HepG2 (cell line): Measurements from ENCODE around the gene MYEOV. TPM values are rescaled to one million over a fixed set of nuclear protein-coding genes. Genes with fewer than 3 reads are reported as not detected.

ENCODE experiments used
- ATAC-seq: fragments of 200-7000 bp; cut with Tn5 transposase; 3 replicates; pipeline ENCODE4 v1.9.1; 2020; ENCODE audit warnings: mild to moderate bottlenecking, moderate library complexity
- BruUV-seq: library from RNA; stranded (reverse); fragments of 400-500 nt; replicated peaks from 2 replicates; lab custom pipeline; 2021; lab: Mats Ljungman, UMichigan
- CTCF ChIA-PET: fragments of 300-600 bp; formaldehyde crosslinking; extraction: SDS; loops from one replicate; lab custom pipeline; 2021; ENCODE audit warnings: low total read pairs, inconsistent platforms, low intra/inter-chr PET ratio; lab: Yijun Ruan, JAX
- POLR2A ChIA-PET: fragments of 350-600 bp; sonication (Branson Sonifier 250); formaldehyde crosslinking; loops from one replicate; lab custom pipeline; 2020; ENCODE audit warnings: antibody characterized with exemption, inconsistent platforms; lab: Yijun Ruan, JAX
- DNase-seq: peaks from one replicate; pipeline ENCODE4 v3.0.0-alpha.2; 2015; ENCODE audit warnings: low spot score
- FAIRE-seq: peaks from 3 replicates; lab custom pipeline; 2011; peaks lifted over from hg19 to GRCh38; lab: Jason Lieb, UNC
- H2AFZ ChIP-seq: one replicate; pipeline ENCODE4 v1.6.1; 2011; ENCODE audit warnings: low read length, inconsistent platforms
- H3K27ac ChIP-seq: fragments of 300-600 bp; 3 replicates; pipeline ENCODE4 v1.8.0; 2011; ENCODE audit warnings: mixed run types, mild to moderate bottlenecking, mixed read lengths, low read length, inconsistent platforms; ENCODE audit not compliant: insufficient read depth; ENCODE audit errors: extremely low read length
- H3K27me3 ChIP-seq, 2 experiments: fragments of 200-600 bp in 1 of 2; 2 replicates in 1 of 2; 3 replicates in 1 of 2; pipeline versions ENCODE4 v1.6.0 to v1.8.0; 2011; ENCODE audit warnings: low read length in 2 of 2, mild to moderate bottlenecking in 2 of 2, moderate library complexity in 2 of 2, inconsistent platforms in 1 of 2; ENCODE audit not compliant: insufficient read depth in 2 of 2, control insufficient read depth in 1 of 2
- H3K36me3 ChIP-seq, 2 experiments: fragments of 200-600 bp in 1 of 2; replicated peaks in 1 of 2; 2 replicates in 1 of 2; 3 replicates in 1 of 2; pipeline versions ENCODE4 v1.5.1 to v1.8.0; 2011; ENCODE audit warnings: low read length in 2 of 2, inconsistent platforms in 1 of 2; ENCODE audit not compliant: insufficient read depth in 2 of 2, control insufficient read depth in 1 of 2
- H3K4me1 ChIP-seq: 2 replicates; pipeline ENCODE4 v1.5.1; 2012; ENCODE audit warnings: low read length, inconsistent platforms; ENCODE audit not compliant: insufficient read depth
- H3K4me2 ChIP-seq: 2 replicates; pipeline ENCODE4 v1.6.0; 2011; ENCODE audit warnings: low read depth, low read length, inconsistent platforms
- H3K4me3 ChIP-seq, 3 experiments: fragments of 200-600 bp in 1 of 3; sonication (generic), shearing (Covaris generic) in 1 of 3; replicated peaks in 1 of 3; 2 replicates each; pipeline ENCODE4 v1.5.1; 2011 to 2016; ENCODE audit warnings: low read length in 3 of 3, inconsistent platforms in 2 of 3, low read depth in 2 of 3, mild to moderate bottlenecking in 2 of 3, control low read depth in 1 of 3, mixed read lengths in 1 of 3; ENCODE audit not compliant: insufficient read depth in 1 of 3
- H3K79me2 ChIP-seq: one replicate; pipeline ENCODE4 v1.6.1; 2011; ENCODE audit warnings: low read length, inconsistent platforms; ENCODE audit not compliant: insufficient read depth
- H3K9ac ChIP-seq: 2 replicates; pipeline ENCODE4 v1.6.0; 2011; ENCODE audit warnings: mild to moderate bottlenecking, low read depth, low read length, inconsistent platforms; ENCODE audit not compliant: insufficient read depth
- H3K9me3 ChIP-seq: 2 replicates; pipeline ENCODE4 v1.5.1; 2012; ENCODE audit warnings: mild to moderate bottlenecking, low read length
- H4K20me1 ChIP-seq: 2 replicates; pipeline ENCODE4 v1.6.0; 2011; ENCODE audit warnings: inconsistent platforms, mild to moderate bottlenecking, low read length, moderate library complexity; ENCODE audit not compliant: insufficient read depth
- AGO1 ChIP-seq: fragments of 200-400 bp; formaldehyde crosslinking; IDR thresholded peaks from 2 replicates; pipeline ENCODE4 v1.6.1; 2017; ENCODE audit warnings: mild to moderate bottlenecking, low read depth, low read length, moderate library complexity; ENCODE audit not compliant: poor library complexity, severe bottlenecking
- KAT2B ChIP-seq: fragments of 150-350 bp; IDR thresholded peaks from 2 replicates; pipeline ENCODE4 v1.6.1; 2014; ENCODE audit warnings: low read depth, low read length, borderline replicate concordance
- PITX1 ChIP-seq: sonication (generic); formaldehyde crosslinking; IDR thresholded peaks from 2 replicates; pipeline ENCODE4 v1.5.1; 2020; ENCODE audit warnings: mild to moderate bottlenecking, missing genetic modification reagents
- ZNF790 ChIP-seq: sonication (generic); formaldehyde crosslinking; IDR thresholded peaks from 2 replicates; pipeline ENCODE4 v1.8.0; 2022; ENCODE audit warnings: missing genetic modification reagents, mild to moderate bottlenecking, borderline replicate concordance
- WGBS: methylation state at CpG from one replicate; pipeline ENCODE4 v1.1.6; 2017; ENCODE audit warnings: low lambda C conversion rate; 5-methylcytosine and 5-hydroxymethylcytosine counted together
- in situ Hi-C: cut with HindIII; loops from 2 replicates; pipeline ENCODE4 v1.10.0; 2017; ENCODE audit warnings: low pct_unique_long_range_greater_than_20kb; ENCODE audit not compliant: extremely low pct_ligation_motif_present
- intact Hi-C: fragments of 100-400 bp; cut with micrococcal nuclease; formaldehyde crosslinking; loops from one replicate; pipeline ENCODE4 v1.10.0; 2022; ENCODE audit not compliant: unreplicated experiment
- polyA plus RNA-seq, 8 experiments: library from polyadenylated mRNA; depleted of rRNA in 3 of 8; stranded (reverse) in 7 of 8; unstranded in 1 of 8; fragments of >200 nt; fragmentation: Illumina TruSeq in 4 of 8; extraction: Trizol in 4 of 8; gene quantifications; 2 replicates each; pipeline versions ENCODE4 v1.2.1 to v1.2.3, GENCODE V29; 2011 to 2016; ENCODE audit warnings: low read depth in 4 of 8, missing spikeins in 1 of 8, mixed read lengths in 1 of 8; ENCODE audit not compliant: insufficient read depth in 1 of 8
- total RNA-seq, 5 experiments: library from RNA; depleted of rRNA; stranded (reverse); fragments of >200 nt; fragmentation: Illumina TruSeq; extraction: Trizol; gene quantifications; 2 replicates each; pipeline ENCODE4 v1.2.3, GENCODE V29; 2016; ENCODE audit warnings: low read depth in 1 of 5
- TF ChIP-seq, protein P1 (sequence below): sonication (generic); formaldehyde crosslinking; IDR thresholded peaks from 2 replicates; pipeline ENCODE4 v1.4.0; 2020; ENCODE audit warnings: mild to moderate bottlenecking, missing genetic modification reagents
- TF ChIP-seq, protein P2 (sequence below): sonication (generic); formaldehyde crosslinking; IDR thresholded peaks from 2 replicates; pipeline ENCODE4 v1.4.0; 2020; ENCODE audit warnings: mild to moderate bottlenecking, missing genetic modification reagents, borderline replicate concordance

MYEOV gene
- total and polyA plus RNA-seq, 2 of the 13 experiments (the other 11 are each of a cell fraction or from before 2014, with no cell fraction given): 0.33 to 1.8 TPM

DNA sequence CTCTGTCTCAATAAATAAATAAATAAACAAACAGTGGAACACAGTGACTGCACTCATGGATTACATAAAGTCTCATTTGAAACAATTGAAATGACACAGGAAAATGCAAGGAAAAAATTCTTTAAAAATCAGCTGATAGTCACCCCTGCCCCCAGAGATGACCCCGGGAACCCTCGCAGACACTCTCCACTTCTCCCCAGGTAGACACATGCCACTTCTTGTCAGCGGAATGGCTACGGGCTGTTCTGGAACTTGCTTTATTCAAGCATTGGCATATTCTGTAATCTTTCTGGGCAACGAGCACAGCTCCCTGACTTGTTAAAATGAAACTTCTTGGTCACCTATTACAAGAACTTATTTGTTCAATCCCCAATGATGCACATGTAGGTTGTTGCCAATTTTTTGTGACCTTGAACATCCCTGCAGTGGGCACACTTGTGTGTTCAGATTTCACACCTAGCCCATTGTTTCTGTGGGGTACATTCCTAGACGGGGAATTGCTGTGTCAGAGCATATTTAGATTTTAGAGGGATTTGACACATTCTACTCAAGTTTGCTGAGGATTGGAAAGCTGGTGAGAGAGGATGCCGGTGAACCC, 32.8 kb downstream of the MYEOV start:
- CTCF ChIA-PET: no interaction called here
- no peak for ATAC-seq
- in situ Hi-C loops: no loop called here
- Histone ChIP-seq H3K27me3 (peaks cover 0 to 9% of the 10 kb centered on the region in 2 experiments; a peak in 2 of 5 replicates), H2AFZ (no peak overlapping the region), H3K4me3 (no peak overlapping the region), H3K4me2 (no peak overlapping the region), H3K4me1 (no peaks in the 10 kb centered on the region), H3K27ac (no peak overlapping the region), H3K36me3 (no peaks in the 10 kb centered on the region), H3K79me2 (no peaks in the 10 kb centered on the region), H3K9ac (no peak overlapping the region), H3K9me3 (no peaks in the 10 kb centered on the region), H4K20me1 (no peaks in the 10 kb centered on the region)
- intact Hi-C loops: no loop called here
- POLR2A ChIA-PET: no interaction called here
- TF ChIP-seq ZNF790 (no peak), KAT2B (no peak), AGO1 (no peak)
- TF ChIP-seq, protein P1, sequence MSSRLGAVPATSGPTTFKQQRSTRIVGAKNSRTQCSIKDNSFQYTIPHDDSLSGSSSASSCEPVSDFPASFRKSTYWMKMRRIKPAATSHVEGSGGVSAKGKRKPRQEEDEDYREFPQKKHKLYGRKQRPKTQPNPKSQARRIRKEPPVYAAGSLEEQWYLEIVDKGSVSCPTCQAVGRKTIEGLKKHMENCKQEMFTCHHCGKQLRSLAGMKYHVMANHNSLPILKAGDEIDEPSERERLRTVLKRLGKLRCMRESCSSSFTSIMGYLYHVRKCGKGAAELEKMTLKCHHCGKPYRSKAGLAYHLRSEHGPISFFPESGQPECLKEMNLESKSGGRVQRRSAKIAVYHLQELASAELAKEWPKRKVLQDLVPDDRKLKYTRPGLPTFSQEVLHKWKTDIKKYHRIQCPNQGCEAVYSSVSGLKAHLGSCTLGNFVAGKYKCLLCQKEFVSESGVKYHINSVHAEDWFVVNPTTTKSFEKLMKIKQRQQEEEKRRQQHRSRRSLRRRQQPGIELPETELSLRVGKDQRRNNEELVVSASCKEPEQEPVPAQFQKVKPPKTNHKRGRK (CRISPR knock-in tag): no peak
- no TSS peak for BruUV-seq
- no peak for DNase-seq
- no peak for FAIRE-seq
- WGBS: 55% methylated on average over 7 of the region's 7 CpGs

DNA sequence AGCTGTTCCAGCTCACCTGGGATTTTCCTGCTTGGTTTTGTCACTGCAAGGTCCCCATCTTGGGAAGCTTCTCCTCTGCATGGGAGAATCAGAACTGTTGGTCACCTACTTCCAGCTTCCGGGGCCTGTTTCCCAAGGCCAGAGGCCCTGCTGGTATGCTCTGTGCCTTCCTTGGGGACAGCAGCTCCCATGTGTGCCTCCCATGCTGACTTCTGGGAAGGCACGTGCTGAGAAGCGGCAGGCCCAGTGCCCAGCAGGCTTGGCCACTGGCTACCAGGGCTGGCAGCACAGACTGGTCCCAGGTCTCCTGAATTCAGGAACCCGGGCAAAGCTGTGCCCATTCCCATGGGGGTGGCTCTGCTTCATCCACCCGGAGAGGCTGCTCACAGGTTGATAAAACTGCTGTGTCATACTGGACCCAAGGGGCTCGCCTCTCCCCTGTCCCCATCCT, 33.8 kb downstream of the MYEOV start:
- DNase-seq: no peak
- in situ Hi-C loops: no loop called here
- no peak for ATAC-seq
- Histone ChIP-seq H3K4me2 (no peak overlapping the region), H3K4me3 (no peak overlapping the region), H3K9ac (no peak overlapping the region), H4K20me1 (no peaks in the 10 kb centered on the region), H3K36me3 (no peaks in the 10 kb centered on the region), H3K4me1 (no peaks in the 10 kb centered on the region), H3K79me2 (no peaks in the 10 kb centered on the region), H2AFZ (no peak overlapping the region), H3K27ac (no peak overlapping the region), H3K27me3 (peaks cover 0 to 14% of the 10 kb centered on the region in 2 experiments; a peak in 2 of 5 replicates)
- 60% methylated on average over 2 of the region's 6 CpGs for WGBS
- FAIRE-seq: no peak
- no TSS peak for BruUV-seq
- intact Hi-C loops: no loop called here
- CTCF ChIA-PET: no interaction called here
- POLR2A ChIA-PET: no interaction called here
- TF ChIP-seq PITX1 (CRISPR knock-in tag): no peak
- TF ChIP-seq, protein P2, sequence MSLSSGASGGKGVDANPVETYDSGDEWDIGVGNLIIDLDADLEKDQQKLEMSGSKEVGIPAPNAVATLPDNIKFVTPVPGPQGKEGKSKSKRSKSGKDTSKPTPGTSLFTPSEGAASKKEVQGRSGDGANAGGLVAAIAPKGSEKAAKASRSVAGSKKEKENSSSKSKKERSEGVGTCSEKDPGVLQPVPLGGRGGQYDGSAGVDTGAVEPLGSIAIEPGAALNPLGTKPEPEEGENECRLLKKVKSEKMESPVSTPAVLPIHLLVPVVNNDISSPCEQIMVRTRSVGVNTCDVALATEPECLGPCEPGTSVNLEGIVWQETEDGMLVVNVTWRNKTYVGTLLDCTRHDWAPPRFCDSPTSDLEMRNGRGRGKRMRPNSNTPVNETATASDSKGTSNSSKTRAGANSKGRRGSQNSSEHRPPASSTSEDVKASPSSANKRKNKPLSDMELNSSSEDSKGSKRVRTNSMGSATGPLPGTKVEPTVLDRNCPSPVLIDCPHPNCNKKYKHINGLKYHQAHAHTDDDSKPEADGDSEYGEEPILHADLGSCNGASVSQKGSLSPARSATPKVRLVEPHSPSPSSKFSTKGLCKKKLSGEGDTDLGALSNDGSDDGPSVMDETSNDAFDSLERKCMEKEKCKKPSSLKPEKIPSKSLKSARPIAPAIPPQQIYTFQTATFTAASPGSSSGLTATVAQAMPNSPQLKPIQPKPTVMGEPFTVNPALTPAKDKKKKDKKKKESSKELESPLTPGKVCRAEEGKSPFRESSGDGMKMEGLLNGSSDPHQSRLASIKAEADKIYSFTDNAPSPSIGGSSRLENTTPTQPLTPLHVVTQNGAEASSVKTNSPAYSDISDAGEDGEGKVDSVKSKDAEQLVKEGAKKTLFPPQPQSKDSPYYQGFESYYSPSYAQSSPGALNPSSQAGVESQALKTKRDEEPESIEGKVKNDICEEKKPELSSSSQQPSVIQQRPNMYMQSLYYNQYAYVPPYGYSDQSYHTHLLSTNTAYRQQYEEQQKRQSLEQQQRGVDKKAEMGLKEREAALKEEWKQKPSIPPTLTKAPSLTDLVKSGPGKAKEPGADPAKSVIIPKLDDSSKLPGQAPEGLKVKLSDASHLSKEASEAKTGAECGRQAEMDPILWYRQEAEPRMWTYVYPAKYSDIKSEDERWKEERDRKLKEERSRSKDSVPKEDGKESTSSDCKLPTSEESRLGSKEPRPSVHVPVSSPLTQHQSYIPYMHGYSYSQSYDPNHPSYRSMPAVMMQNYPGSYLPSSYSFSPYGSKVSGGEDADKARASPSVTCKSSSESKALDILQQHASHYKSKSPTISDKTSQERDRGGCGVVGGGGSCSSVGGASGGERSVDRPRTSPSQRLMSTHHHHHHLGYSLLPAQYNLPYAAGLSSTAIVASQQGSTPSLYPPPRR (CRISPR knock-in tag): no peak
- TF ChIP-seq, all 625 proteins: peak for 0
- H3K9me3 ChIP-seq: no peaks in the 10 kb centered on the region
